Tibial nerve (tissue), 3 donors: ENCODE data around the gene MN1.

ENCODE experiments used
- POLR2A ChIP-seq, 2 donors: fragments of 450-650 bp; IDR thresholded peaks; one replicate each; pipeline ENCODE4 v1.6.1; 2017; ENCODE audit warnings: antibody characterized with exemption in 2 of 2, mild to moderate bottlenecking in 2 of 2, moderate library complexity in 2 of 2
- TF ChIP-seq, protein P1 (sequence below), 5 experiments: fragments of 200-600 bp in 3 of 5; fragments of 450-650 bp in 2 of 5; sonication (generic) in 3 of 5; IDR thresholded peaks; one replicate each; pipeline ENCODE4 v1.5.1; 2016 to 2019; ENCODE audit warnings: antibody characterized with exemption in 5 of 5, mild to moderate bottlenecking in 3 of 5, moderate library complexity in 2 of 5

DNA sequence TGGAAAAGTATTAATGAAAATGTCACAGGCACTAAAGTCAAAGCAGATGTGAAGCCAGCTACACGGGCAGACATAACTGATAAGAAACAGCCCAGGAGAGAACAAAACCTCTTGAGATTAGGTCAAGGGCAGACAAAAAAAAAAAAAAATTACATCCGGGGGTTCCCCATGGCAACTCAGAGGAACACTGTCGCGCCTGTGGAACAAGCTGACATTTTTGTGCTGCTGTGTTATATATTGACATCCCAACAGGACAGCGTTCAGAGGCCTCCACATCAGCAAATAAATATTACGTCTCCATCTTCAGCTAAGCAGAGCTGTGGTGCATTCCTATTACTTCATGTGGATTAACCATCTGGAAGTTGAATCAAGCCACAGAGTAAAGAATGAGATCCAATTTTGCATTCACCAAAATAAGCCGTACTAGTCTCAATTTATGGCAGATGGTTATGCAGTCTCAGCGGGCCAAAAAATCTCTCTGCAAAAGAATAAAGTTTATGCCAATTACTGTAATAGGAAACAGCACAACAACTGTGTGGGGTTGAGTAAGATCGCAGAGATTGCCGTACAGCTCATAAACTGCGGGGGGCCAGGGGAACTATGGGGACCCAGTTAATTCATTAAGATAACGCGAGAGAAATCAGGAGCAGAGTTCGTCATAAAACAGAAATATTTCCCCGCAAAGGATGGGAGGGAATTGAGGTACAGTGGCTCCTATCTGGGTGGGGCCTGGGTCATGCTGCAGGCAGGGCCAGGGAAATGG lies 41.3 kb upstream of the MN1 start:
- no peak for TF ChIP-seq POLR2A (IDR thresholded peaks at IDR 0.05)
- TF ChIP-seq, protein P1, sequence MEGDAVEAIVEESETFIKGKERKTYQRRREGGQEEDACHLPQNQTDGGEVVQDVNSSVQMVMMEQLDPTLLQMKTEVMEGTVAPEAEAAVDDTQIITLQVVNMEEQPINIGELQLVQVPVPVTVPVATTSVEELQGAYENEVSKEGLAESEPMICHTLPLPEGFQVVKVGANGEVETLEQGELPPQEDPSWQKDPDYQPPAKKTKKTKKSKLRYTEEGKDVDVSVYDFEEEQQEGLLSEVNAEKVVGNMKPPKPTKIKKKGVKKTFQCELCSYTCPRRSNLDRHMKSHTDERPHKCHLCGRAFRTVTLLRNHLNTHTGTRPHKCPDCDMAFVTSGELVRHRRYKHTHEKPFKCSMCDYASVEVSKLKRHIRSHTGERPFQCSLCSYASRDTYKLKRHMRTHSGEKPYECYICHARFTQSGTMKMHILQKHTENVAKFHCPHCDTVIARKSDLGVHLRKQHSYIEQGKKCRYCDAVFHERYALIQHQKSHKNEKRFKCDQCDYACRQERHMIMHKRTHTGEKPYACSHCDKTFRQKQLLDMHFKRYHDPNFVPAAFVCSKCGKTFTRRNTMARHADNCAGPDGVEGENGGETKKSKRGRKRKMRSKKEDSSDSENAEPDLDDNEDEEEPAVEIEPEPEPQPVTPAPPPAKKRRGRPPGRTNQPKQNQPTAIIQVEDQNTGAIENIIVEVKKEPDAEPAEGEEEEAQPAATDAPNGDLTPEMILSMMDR (IDR thresholded peaks at IDR 0.05): no peak
